Mesothelial cell of epicardium (in vitro differentiated cells): ENCODE data around the gene CDKN2B-AS1. TPM values are rescaled to one million over a fixed set of nuclear protein-coding genes. Genes with fewer than 3 reads are reported as not detected.
A peak's percentile ranks its signal among the peaks of the same experiment; 100 is the strongest.

Source experiments
- DNase-seq, 2 experiments: peaks; one replicate each; pipeline ENCODE4 v3.0.0; 2021; ENCODE audit warnings: low spot score in 2 of 2; ENCODE audit not compliant: unreplicated experiment in 2 of 2
- H3K27ac Mint-ChIP-seq: 2 replicates; pipeline ENCODE4 v1.8.0; 2021; ENCODE audit warnings: mixed read lengths
- H3K27me3 Mint-ChIP-seq: 2 replicates; pipeline ENCODE4 v1.8.0; 2021; ENCODE audit warnings: low read depth, mixed read lengths
- H3K36me3 Mint-ChIP-seq: 2 replicates; pipeline ENCODE4 v1.8.0; 2021; ENCODE audit warnings: mixed read lengths
- H3K4me1 Mint-ChIP-seq: 2 replicates; pipeline ENCODE4 v1.8.0; 2021; ENCODE audit warnings: mixed read lengths
- H3K4me3 Mint-ChIP-seq: 2 replicates; pipeline ENCODE4 v1.8.0; 2021; ENCODE audit warnings: mild to moderate bottlenecking, moderate library complexity, mixed read lengths
- H3K9me3 Mint-ChIP-seq: 2 replicates; pipeline ENCODE4 v1.8.0; 2021; ENCODE audit warnings: mixed read lengths
- CTCF ChIP-seq: fragments of 200-600 bp; sonication (generic); IDR thresholded peaks from one replicate; pipeline ENCODE4 v1.5.0; 2021; ENCODE audit warnings: antibody characterized with exemption; ENCODE audit not compliant: unreplicated experiment
- total RNA-seq: library from RNA; stranded (reverse); gene quantifications from 3 replicates; pipeline ENCODE4 v1.2.1, GENCODE V29; 2021

Gene CDKN2B-AS1
- total RNA-seq, 1 donor from 2014 or later: 10.8 TPM

- peaks cover 33% of the 10 kb centered on the region for H3K4me1 Mint-ChIP-seq
- H3K27ac Mint-ChIP-seq: no peak overlapping the region
- DNase-seq: no peak
- H3K27me3 Mint-ChIP-seq: no peaks in the 10 kb centered on the region
- no peak for TF ChIP-seq CTCF
- H3K36me3 Mint-ChIP-seq: no peaks in the 10 kb centered on the region
- H3K4me3 Mint-ChIP-seq: no peak overlapping the region
- H3K9me3 Mint-ChIP-seq: no peaks in the 10 kb centered on the region
These were observed 149.4 kb downstream of the CDKN2B-AS1 start for GRCh38 chr9:22143799-22144625.

GRCh38 chr9:22146604-22147003, 152.0 kb downstream of the CDKN2B-AS1 start:
- TF ChIP-seq CTCF: no peak
- Mint-ChIP-seq H3K27me3 (no peaks in the 10 kb centered on the region), H3K4me1 (peaks cover 35% of the 10 kb centered on the region), H3K9me3 (no peaks in the 10 kb centered on the region), H3K4me3 (no peak overlapping the region), H3K27ac (no peak overlapping the region), H3K36me3 (no peaks in the 10 kb centered on the region)
- no peak for DNase-seq

GRCh38 chr9:22147813-22148527, 153.4 kb downstream of the CDKN2B-AS1 start:
- H3K27ac Mint-ChIP-seq: peak overlapping the region; percentile 36
- H3K9me3 Mint-ChIP-seq: no peaks in the 10 kb centered on the region
- H3K4me3 Mint-ChIP-seq: no peak overlapping the region

GRCh38 chr9:22148528-22148875, 153.9 kb downstream of the CDKN2B-AS1 start:
- Mint-ChIP-seq H3K27ac (peak overlapping the region; percentile 69), H3K4me1 (peaks cover 32% of the 10 kb centered on the region), H3K36me3 (no peaks in the 10 kb centered on the region), H3K9me3 (no peaks in the 10 kb centered on the region), H3K4me3 (no peak overlapping the region), H3K27me3 (no peaks in the 10 kb centered on the region)
- DNase-seq: no peak
- TF ChIP-seq CTCF: no peak

More at GRCh38 chr9:22147813-22148527, 153.4 kb downstream of the CDKN2B-AS1 start:
- Mint-ChIP-seq H3K27me3 (no peaks in the 10 kb centered on the region), H3K4me1 (peaks cover 29% of the 10 kb centered on the region), H3K36me3 (no peaks in the 10 kb centered on the region)
- DNase-seq: no peak
- no peak for TF ChIP-seq CTCF

- H3K4me3 Mint-ChIP-seq: no peak overlapping the region
- no peaks in the 10 kb centered on the region for H3K9me3 Mint-ChIP-seq
- H3K27ac Mint-ChIP-seq: peak overlapping the region; percentile 69
- H3K36me3 Mint-ChIP-seq: no peaks in the 10 kb centered on the region
- no peaks in the 10 kb centered on the region for H3K27me3 Mint-ChIP-seq
- DNase-seq: no peak
- peaks cover 30% of the 10 kb centered on the region for H3K4me1 Mint-ChIP-seq
- no peak for TF ChIP-seq CTCF
These were observed 154.5 kb downstream of the CDKN2B-AS1 start for GRCh38 chr9:22148876-22149637.
